GM12872 (cell line): ENCODE results near the gene CACNG3.

Experiments
- TF ChIP-seq, protein P1 (sequence below): IDR thresholded peaks from 3 replicates; pipeline ENCODE4 v1.5.1; 2011; ENCODE audit warnings: low read depth, mild to moderate bottlenecking, low read length, moderate library complexity; ENCODE audit not compliant: insufficient read depth

CACNG3 gene

GRCh38 chr16:24221219-24221618 lies 34.9 kb upstream of the CACNG3 start:
- TF ChIP-seq, protein P1, sequence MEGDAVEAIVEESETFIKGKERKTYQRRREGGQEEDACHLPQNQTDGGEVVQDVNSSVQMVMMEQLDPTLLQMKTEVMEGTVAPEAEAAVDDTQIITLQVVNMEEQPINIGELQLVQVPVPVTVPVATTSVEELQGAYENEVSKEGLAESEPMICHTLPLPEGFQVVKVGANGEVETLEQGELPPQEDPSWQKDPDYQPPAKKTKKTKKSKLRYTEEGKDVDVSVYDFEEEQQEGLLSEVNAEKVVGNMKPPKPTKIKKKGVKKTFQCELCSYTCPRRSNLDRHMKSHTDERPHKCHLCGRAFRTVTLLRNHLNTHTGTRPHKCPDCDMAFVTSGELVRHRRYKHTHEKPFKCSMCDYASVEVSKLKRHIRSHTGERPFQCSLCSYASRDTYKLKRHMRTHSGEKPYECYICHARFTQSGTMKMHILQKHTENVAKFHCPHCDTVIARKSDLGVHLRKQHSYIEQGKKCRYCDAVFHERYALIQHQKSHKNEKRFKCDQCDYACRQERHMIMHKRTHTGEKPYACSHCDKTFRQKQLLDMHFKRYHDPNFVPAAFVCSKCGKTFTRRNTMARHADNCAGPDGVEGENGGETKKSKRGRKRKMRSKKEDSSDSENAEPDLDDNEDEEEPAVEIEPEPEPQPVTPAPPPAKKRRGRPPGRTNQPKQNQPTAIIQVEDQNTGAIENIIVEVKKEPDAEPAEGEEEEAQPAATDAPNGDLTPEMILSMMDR, result no peak

GRCh38 chr16:24228514-24228913 lies 27.6 kb upstream of the CACNG3 start:
- TF ChIP-seq, protein P1, result no peak

DNA sequence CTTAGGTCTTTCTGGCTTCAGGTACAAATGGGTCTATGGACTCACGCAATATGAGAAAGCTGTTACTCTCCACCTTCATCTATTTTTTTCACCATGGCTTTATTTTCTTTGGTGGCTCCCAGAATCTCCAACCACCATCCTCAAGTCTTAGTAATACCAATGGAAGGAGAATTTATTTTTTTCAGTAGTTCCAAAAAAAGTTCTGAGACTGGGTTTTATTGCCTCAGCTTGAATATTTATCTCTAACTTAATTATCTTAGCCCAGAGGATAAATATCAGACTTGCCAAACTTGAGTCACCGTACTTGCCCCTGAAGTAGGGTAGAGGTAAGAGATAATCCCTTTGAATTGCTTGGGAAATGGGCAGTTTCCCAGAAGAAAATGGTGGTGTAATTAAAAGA lies 23.2 kb upstream of the CACNG3 start:
- TF ChIP-seq, protein P1, result no peak

DNA sequence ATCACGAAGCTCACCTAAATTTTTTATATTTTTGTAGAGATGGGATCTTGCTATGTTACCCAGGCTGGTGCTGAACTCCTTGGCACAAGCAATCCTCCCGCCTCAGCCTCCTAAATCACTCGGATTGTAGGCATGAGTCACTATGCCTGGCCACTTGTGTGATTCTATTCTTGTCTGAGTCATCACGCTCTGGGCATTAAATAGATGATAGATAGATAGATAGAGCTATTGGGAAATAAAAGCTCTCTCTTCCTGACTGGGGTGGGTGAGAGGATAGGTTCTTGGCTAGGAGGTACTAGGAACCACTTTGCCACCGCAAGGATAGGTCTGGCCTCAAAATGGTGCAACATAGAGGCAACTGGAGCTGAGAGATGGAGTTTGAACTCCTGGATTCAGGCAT lies 21.4 kb upstream of the CACNG3 start:
- TF ChIP-seq, protein P1, result no peak

- TF ChIP-seq, protein P1, result no peak
Measured at GRCh38 chr16:24235806-24236205, 20.3 kb upstream of the CACNG3 start.

GRCh38 chr16:24246911-24247607 lies 9.1 kb upstream of the CACNG3 start:
- TF ChIP-seq, protein P1, result no peak

DNA sequence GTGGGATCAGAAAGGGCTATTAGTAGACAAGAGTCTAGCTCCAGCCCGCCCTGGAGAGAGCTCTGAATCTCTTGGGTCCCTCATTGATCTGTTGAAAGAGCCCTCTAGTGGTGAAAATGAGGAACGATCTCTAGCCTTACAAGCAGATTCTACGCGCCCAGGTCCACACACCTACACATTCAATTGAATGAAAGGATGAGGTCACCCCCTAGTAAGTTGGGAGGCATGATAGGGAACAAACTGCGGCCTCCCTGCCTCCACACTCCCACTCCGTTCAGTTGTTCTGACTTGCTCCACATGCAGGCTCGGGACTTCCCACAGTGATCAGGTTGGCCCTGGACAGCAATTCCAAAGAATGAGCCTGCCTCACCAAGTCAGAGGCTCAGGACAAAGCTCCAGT lies 2.9 kb upstream of the CACNG3 start:
- TF ChIP-seq, protein P1, result peak; percentile 86
